DMS79 (cell line): ENCODE data around the gene DEFB114.
"Not testable (repeated sequence)": the region's sequence is repeated elsewhere in the genome, so short reads cannot be mapped to it uniquely, and the experiment has no call there.

Source experiments
- DNase-seq: peaks from one replicate; lab custom pipeline; 2025; lab: John Stamatoyannopoulos, UW

The DEFB114 gene

GRCh38 chr6:49964064-49964463, at the start of gene DEFB114:
Gene DEFB114 (minus strand): TSS chr6:49964164. CDS start chr6:49964105, 59 bp downstream.
- DNase-seq, result no peak

- no peak for DNase-seq
Measured at GRCh38 chr6:50007819-50008218, 43.9 kb upstream of the DEFB114 start.

GRCh38 chr6:50003139-50003538, 39.2 kb upstream of the DEFB114 start:
- no peak for DNase-seq

- DNase-seq, result no peak
Measured at GRCh38 chr6:49995278-49995677, 31.3 kb upstream of the DEFB114 start.

- no peak for DNase-seq
Measured at GRCh38 chr6:49988900-49989299, 24.9 kb upstream of the DEFB114 start.

- DNase-seq, result no peak
Measured at GRCh38 chr6:49987749-49988148, 23.8 kb upstream of the DEFB114 start.

GRCh38 chr6:49986551-49986950, 22.6 kb upstream of the DEFB114 start:
- DNase-seq, result no peak

- DNase-seq, result no peak
Measured at GRCh38 chr6:49982046-49982445, 18.1 kb upstream of the DEFB114 start.

- no peak for DNase-seq
Measured at GRCh38 chr6:49980898-49981297, 16.9 kb upstream of the DEFB114 start.

GRCh38 chr6:49979584-49979983, 15.6 kb upstream of the DEFB114 start:
- no peak for DNase-seq

- no peak for DNase-seq
Measured at GRCh38 chr6:49978332-49979226, 14.6 kb upstream of the DEFB114 start.

GRCh38 chr6:49969605-49970004, 5.6 kb upstream of the DEFB114 start, which contains the start of gene DEFB113:
Gene DEFB113 (minus strand): TSS chr6:49969625. CDS start chr6:49969625, 0 bp downstream.
- DNase-seq, result no peak

- no peak for DNase-seq
Measured at GRCh38 chr6:49966823-49967222, 2.9 kb upstream of the DEFB114 start.

GRCh38 chr6:49966334-49966733, 2.4 kb upstream of the DEFB114 start:
- DNase-seq, result no peak

GRCh38 chr6:49958180-49958579, 5.8 kb downstream of the DEFB114 start:
- DNase-seq, result no peak

- no peak for DNase-seq
Measured at GRCh38 chr6:49955847-49956246, 8.1 kb downstream of the DEFB114 start.

GRCh38 chr6:49951926-49952325, 12.0 kb downstream of the DEFB114 start:
- DNase-seq, result no peak

- no peak for DNase-seq
Measured at GRCh38 chr6:49950415-49950751, 13.6 kb downstream of the DEFB114 start.

- DNase-seq, result no peak
Measured at GRCh38 chr6:49949062-49949461, 14.9 kb downstream of the DEFB114 start.

- no peak for DNase-seq
Measured at GRCh38 chr6:49946835-49947234, 17.1 kb downstream of the DEFB114 start.

GRCh38 chr6:49944068-49944467, 19.9 kb downstream of the DEFB114 start:
- not testable (repeated sequence) for DNase-seq

- DNase-seq, result no peak
Measured at GRCh38 chr6:49939993-49940498, 23.9 kb downstream of the DEFB114 start.

GRCh38 chr6:49937811-49938210, 26.2 kb downstream of the DEFB114 start:
- DNase-seq, result no peak

- DNase-seq, result no peak
Measured at GRCh38 chr6:49937017-49937416, 26.9 kb downstream of the DEFB114 start.
